NCI-H2227 (cell line): Measurements from ENCODE around the gene SLC9B1.

Experiments used
- DNase-seq: peaks from one replicate; lab custom pipeline; 2025; ENCODE audit not compliant: unreplicated experiment; lab: John Stamatoyannopoulos, UW

SLC9B1 gene

GRCh38 chr4:103019308-103020124 is at the start of gene SLC9B1:
Gene SLC9B1 (minus strand): TSS chr4:103019705. CDS start chr4:102991711, 27,994 bp downstream.
- DNase-seq: peak; percentile 92

- no peak for DNase-seq
Measured at GRCh38 chr4:103067841-103068547, 48.5 kb upstream of the SLC9B1 start.

GRCh38 chr4:103060453-103061148 is 41.1 kb upstream of the SLC9B1 start:
- no peak for DNase-seq

- DNase-seq: no peak
Measured at GRCh38 chr4:103054030-103054429, 34.5 kb upstream of the SLC9B1 start.

GRCh38 chr4:103052779-103053178 is 33.3 kb upstream of the SLC9B1 start:
- DNase-seq: no peak

GRCh38 chr4:103052145-103052544 is 32.6 kb upstream of the SLC9B1 start:
- DNase-seq: no peak

GRCh38 chr4:103050736-103051436 is 31.4 kb upstream of the SLC9B1 start:
- no peak for DNase-seq

- peak; percentile 36 for DNase-seq
Measured at GRCh38 chr4:103046416-103047290, 27.1 kb upstream of the SLC9B1 start.

- DNase-seq: no peak
Measured at GRCh38 chr4:103044183-103044582, 24.7 kb upstream of the SLC9B1 start.

- no peak for DNase-seq
Measured at GRCh38 chr4:103036169-103036568, 16.7 kb upstream of the SLC9B1 start.

- DNase-seq: peak; percentile 13
Measured at GRCh38 chr4:103032574-103032973, 13.1 kb upstream of the SLC9B1 start.

GRCh38 chr4:103030791-103031190 is 11.3 kb upstream of the SLC9B1 start:
- no peak for DNase-seq

- no peak for DNase-seq
Measured at GRCh38 chr4:103029300-103029699, 9.8 kb upstream of the SLC9B1 start.

GRCh38 chr4:103026868-103027267 is 7.4 kb upstream of the SLC9B1 start:
- no peak for DNase-seq

GRCh38 chr4:103024996-103025395 is 5.5 kb upstream of the SLC9B1 start:
- DNase-seq: no peak

- no peak for DNase-seq
Measured at GRCh38 chr4:103021120-103021519, 1.6 kb upstream of the SLC9B1 start.

GRCh38 chr4:103018391-103019307 is 856 bp downstream of the SLC9B1 start:
- DNase-seq: peak; percentile 44

GRCh38 chr4:103012551-103012950 is 7.0 kb downstream of the SLC9B1 start:
- DNase-seq: no peak

GRCh38 chr4:103012060-103012459 is 7.4 kb downstream of the SLC9B1 start:
- DNase-seq: no peak
